ENCODE results near the gene HOOK2. TPM values are rescaled to one million over a fixed set of nuclear protein-coding genes. Genes with fewer than 3 reads are reported as not detected.
A peak's percentile ranks its signal among the peaks of the same experiment; 100 is the strongest.

HOOK2 gene
- total and polyA plus RNA-seq, 9 donors, result 13.1 to 40.8 (median 22.4) TPM

DNA sequence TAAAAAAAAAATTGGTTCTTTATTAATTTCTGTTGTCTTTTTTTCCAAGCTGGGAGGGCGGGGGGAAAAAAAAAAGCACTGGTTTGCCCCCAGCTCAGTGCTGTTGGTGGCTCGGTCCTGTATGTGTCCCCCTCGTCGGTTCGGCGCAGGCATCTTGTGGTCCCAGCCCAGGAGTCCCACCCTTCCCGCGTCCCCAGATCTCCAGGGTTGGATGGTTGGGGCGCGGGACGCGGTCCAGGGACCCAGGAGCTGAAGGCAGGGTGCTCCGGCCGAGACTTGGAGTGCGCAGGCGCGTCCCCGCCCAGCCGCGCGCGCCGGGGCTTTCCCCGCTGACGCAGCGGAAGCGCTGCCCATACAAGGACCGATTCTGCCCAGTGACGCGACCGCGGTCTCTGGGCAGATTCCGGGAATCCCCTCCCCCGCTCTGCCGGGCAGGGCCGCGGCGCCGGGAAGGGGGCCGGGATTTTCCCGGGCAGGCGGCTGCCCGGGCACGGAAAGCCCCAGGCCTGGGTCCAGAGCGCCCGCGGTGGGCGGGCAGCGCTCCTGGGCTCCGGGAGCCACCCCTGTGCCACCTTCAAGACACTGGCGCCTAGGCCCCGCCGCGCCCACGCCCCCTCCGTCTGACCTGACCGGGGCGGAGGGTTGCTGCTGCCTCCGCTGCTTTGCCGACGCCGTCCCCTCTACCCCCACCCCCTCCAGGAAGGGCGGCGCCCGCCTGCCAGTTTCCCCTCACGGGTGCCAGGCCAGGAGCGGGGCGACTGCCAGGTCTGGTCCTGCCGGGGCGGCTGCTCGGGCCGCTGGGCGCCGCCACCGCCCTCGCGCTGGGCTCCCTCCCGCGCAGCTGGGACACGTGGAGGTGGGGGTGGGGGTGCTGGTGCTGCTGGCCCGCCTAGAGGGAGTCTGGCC, 18.2 kb upstream of the HOOK2 start:
- H3K4me3 ChIP-seq (ENCODE audit: low read length), result peak overlapping the region; percentile 98
- no peaks in the 10 kb centered on the region for H3K9me3 ChIP-seq (replicated peaks; ENCODE audit: control insufficient read depth, low read depth, low read length)
- H3K4me1 ChIP-seq (ENCODE audit: control insufficient read depth, insufficient read depth, low read length), result peaks cover 44% of the 10 kb centered on the region
- H3K27ac ChIP-seq (ENCODE audit: low read length), result peak overlapping the region; percentile 99
- peak; percentile 97 for DNase-seq
- WGBS (ENCODE audit: insufficient coverage), result under 1% methylated on average over 68 of the region's 81 CpGs
- no peaks in the 10 kb centered on the region for H3K27me3 ChIP-seq (ENCODE audit: control insufficient read depth, insufficient read depth, low read length)
- H3K36me3 ChIP-seq (ENCODE audit: control insufficient read depth, insufficient read depth, low read length), result peaks cover 7% of the 10 kb centered on the region

- Histone ChIP-seq H3K27me3 (ENCODE audit: control insufficient read depth, insufficient read depth, low read length) (no peaks in the 10 kb centered on the region), H3K27ac (ENCODE audit: low read length) (peak overlapping the region; percentile 99), H3K9me3 (replicated peaks; ENCODE audit: control insufficient read depth, low read depth, low read length) (no peaks in the 10 kb centered on the region), H3K36me3 (ENCODE audit: control insufficient read depth, insufficient read depth, low read length) (peaks cover 6% of the 10 kb centered on the region), H3K4me1 (ENCODE audit: control insufficient read depth, insufficient read depth, low read length) (peaks cover 51% of the 10 kb centered on the region), H3K4me3 (ENCODE audit: low read length) (peak overlapping the region; percentile 98)
- WGBS (ENCODE audit: insufficient coverage), result 0% methylated on average over 3 of the region's 22 CpGs
- no peak for DNase-seq
Observed at GRCh38 chr19:12792853-12793289, 17.5 kb upstream of the HOOK2 start.

- Histone ChIP-seq H3K9me3 (replicated peaks; ENCODE audit: control insufficient read depth, low read depth, low read length) (no peaks in the 10 kb centered on the region), H3K27me3 (ENCODE audit: control insufficient read depth, insufficient read depth, low read length) (no peaks in the 10 kb centered on the region), H3K4me1 (ENCODE audit: control insufficient read depth, insufficient read depth, low read length) (peaks cover 56% of the 10 kb centered on the region), H3K4me3 (ENCODE audit: low read length) (peak overlapping the region; percentile 98), H3K36me3 (ENCODE audit: control insufficient read depth, insufficient read depth, low read length) (peaks cover 6% of the 10 kb centered on the region), H3K27ac (ENCODE audit: low read length) (peak overlapping the region; percentile 99)
- under 1% methylated on average over 72 of the region's 84 CpGs for WGBS (ENCODE audit: insufficient coverage)
- DNase-seq, result peak; percentile 78
Observed at GRCh38 chr19:12792051-12792852, 16.9 kb upstream of the HOOK2 start.

- peak within 1 kb of the TSS; percentile 98 for H3K4me3 ChIP-seq (ENCODE audit: low read length)
- peaks cover 63% of the 10 kb centered on the region for H3K4me1 ChIP-seq (ENCODE audit: control insufficient read depth, insufficient read depth, low read length)
- DNase-seq, result peak; percentile 99
- H3K9me3 ChIP-seq (replicated peaks; ENCODE audit: control insufficient read depth, low read depth, low read length), result no peaks in the 10 kb centered on the region
- H3K27me3 ChIP-seq (ENCODE audit: control insufficient read depth, insufficient read depth, low read length), result no peaks in the 10 kb centered on the region
- under 1% methylated on average over 63 of the region's 73 CpGs for WGBS (ENCODE audit: insufficient coverage)
- peak within 1 kb of the TSS; percentile 99 for H3K27ac ChIP-seq (ENCODE audit: low read length)
- no peaks in the 10 kb centered on the region for H3K36me3 ChIP-seq (ENCODE audit: control insufficient read depth, insufficient read depth, low read length)
Observed at GRCh38 chr19:12791345-12792050, 16.1 kb upstream of the HOOK2 start, which contains the start of gene JUNB. TSS of gene JUNB (plus strand) at chr19:12791486. CDS start at chr19:12791772, 286 bp downstream.

- H3K9me3 ChIP-seq (replicated peaks; ENCODE audit: control insufficient read depth, low read depth, low read length), result no peaks in the 10 kb centered on the region
- peak; percentile 41 for DNase-seq
- peaks cover 64% of the 10 kb centered on the region for H3K4me1 ChIP-seq (ENCODE audit: control insufficient read depth, insufficient read depth, low read length)
- 2% methylated on average over 22 of the region's 22 CpGs for WGBS (ENCODE audit: insufficient coverage)
- peak overlapping the region; percentile 99 for H3K27ac ChIP-seq (ENCODE audit: low read length)
- H3K27me3 ChIP-seq (ENCODE audit: control insufficient read depth, insufficient read depth, low read length), result no peaks in the 10 kb centered on the region
- H3K4me3 ChIP-seq (ENCODE audit: low read length), result peak overlapping the region; percentile 45
- H3K36me3 ChIP-seq (ENCODE audit: control insufficient read depth, insufficient read depth, low read length), result no peaks in the 10 kb centered on the region
Observed at GRCh38 chr19:12790628-12791344, 15.4 kb upstream of the HOOK2 start.

- Histone ChIP-seq H3K4me3 (ENCODE audit: low read length) (peak overlapping the region; percentile 45), H3K36me3 (ENCODE audit: control insufficient read depth, insufficient read depth, low read length) (no peaks in the 10 kb centered on the region), H3K9me3 (replicated peaks; ENCODE audit: control insufficient read depth, low read depth, low read length) (no peaks in the 10 kb centered on the region), H3K4me1 (ENCODE audit: control insufficient read depth, insufficient read depth, low read length) (peaks cover 68% of the 10 kb centered on the region), H3K27me3 (ENCODE audit: control insufficient read depth, insufficient read depth, low read length) (no peaks in the 10 kb centered on the region), H3K27ac (ENCODE audit: low read length) (peak overlapping the region; percentile 99)
- WGBS (ENCODE audit: insufficient coverage), result under 1% methylated on average over 51 of the region's 56 CpGs
- peak; percentile 98 for DNase-seq
Observed at GRCh38 chr19:12789904-12790619, 14.7 kb upstream of the HOOK2 start.

DNA sequence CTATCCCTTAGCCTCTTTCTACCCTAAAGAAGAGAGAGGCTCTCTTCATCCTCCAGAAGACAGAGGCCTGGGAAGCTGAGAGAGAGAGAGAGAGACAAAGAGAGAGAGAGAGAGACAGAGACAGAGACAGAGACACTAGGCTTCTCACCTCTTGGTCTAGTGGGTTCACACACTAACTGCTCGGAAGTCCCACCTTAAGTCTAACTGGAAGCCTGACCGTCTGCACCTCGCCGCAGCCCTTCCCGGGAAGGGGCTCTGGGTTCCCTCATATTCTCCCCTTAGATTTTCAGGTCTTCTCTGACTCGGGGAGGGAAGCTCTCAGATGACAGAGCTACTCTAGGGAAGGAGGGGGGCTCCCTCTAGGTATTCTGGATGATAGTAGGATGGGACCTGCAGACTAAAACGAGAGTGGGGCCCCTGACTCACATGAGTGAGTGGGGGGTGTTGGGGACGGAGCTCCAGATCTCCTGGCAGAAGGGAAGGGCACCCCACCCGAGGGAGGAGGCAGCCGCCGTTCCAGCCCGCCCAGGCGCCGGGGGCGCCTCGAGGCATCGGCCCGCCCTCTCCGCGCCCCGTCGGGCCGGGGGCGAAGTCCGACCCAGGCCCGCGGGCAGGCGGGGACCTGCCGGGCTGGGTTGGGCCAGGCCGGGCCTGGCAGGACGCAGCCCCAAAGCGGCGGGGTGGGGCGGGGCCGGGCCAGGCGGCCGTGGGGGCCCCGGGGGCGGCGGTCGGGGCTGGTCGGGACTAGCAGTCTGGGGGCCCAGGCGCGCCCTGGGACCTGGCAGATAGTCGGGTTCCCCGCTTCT, 13.9 kb upstream of the HOOK2 start:
- 3% methylated on average over 42 of the region's 46 CpGs for WGBS (ENCODE audit: insufficient coverage)
- Histone ChIP-seq H3K4me3 (ENCODE audit: low read length) (peak overlapping the region; percentile 45), H3K27me3 (ENCODE audit: control insufficient read depth, insufficient read depth, low read length) (no peaks in the 10 kb centered on the region), H3K36me3 (ENCODE audit: control insufficient read depth, insufficient read depth, low read length) (no peaks in the 10 kb centered on the region), H3K4me1 (ENCODE audit: control insufficient read depth, insufficient read depth, low read length) (peaks cover 74% of the 10 kb centered on the region), H3K9me3 (replicated peaks; ENCODE audit: control insufficient read depth, low read depth, low read length) (no peaks in the 10 kb centered on the region), H3K27ac (ENCODE audit: low read length) (peak overlapping the region; percentile 99)
- no peak for DNase-seq

DNA sequence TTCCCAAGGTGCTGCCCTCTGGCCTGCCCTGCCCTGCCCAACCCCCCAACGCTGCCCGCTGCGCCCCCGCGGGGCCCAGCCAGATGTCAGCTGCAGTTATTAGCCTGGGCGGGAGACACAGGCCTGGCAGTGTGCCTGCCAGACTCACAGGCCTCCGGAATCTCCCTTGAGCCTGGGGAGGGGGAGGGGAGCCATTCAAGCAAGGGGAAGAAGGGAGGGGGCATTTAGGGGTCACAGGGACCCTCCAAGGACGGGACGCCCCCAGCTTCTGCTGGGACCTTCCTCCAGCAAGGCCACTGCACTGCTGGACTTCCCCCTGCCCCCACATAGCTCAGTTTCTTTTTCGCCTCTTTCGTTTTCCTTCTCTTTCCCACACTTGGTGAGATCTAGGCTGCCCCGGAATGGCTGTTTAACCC, 13.3 kb upstream of the HOOK2 start:
- WGBS (ENCODE audit: insufficient coverage), result 0% methylated on average over 7 of the region's 12 CpGs
- Histone ChIP-seq H3K27me3 (ENCODE audit: control insufficient read depth, insufficient read depth, low read length) (no peaks in the 10 kb centered on the region), H3K4me3 (ENCODE audit: low read length) (peak overlapping the region; percentile 31), H3K27ac (ENCODE audit: low read length) (peak overlapping the region; percentile 99), H3K4me1 (ENCODE audit: control insufficient read depth, insufficient read depth, low read length) (peaks cover 74% of the 10 kb centered on the region), H3K36me3 (ENCODE audit: control insufficient read depth, insufficient read depth, low read length) (no peaks in the 10 kb centered on the region), H3K9me3 (replicated peaks; ENCODE audit: control insufficient read depth, low read depth, low read length) (no peaks in the 10 kb centered on the region)
- peak; percentile 94 for DNase-seq

All from muscle of leg (tissue), 11 donors.